DMS53 (cell line): Measurements from ENCODE around the gene NAP1L4.

ENCODE experiments used
- DNase-seq: peaks from one replicate; lab custom pipeline; 2025; lab: John Stamatoyannopoulos, UW

NAP1L4 gene

DNA sequence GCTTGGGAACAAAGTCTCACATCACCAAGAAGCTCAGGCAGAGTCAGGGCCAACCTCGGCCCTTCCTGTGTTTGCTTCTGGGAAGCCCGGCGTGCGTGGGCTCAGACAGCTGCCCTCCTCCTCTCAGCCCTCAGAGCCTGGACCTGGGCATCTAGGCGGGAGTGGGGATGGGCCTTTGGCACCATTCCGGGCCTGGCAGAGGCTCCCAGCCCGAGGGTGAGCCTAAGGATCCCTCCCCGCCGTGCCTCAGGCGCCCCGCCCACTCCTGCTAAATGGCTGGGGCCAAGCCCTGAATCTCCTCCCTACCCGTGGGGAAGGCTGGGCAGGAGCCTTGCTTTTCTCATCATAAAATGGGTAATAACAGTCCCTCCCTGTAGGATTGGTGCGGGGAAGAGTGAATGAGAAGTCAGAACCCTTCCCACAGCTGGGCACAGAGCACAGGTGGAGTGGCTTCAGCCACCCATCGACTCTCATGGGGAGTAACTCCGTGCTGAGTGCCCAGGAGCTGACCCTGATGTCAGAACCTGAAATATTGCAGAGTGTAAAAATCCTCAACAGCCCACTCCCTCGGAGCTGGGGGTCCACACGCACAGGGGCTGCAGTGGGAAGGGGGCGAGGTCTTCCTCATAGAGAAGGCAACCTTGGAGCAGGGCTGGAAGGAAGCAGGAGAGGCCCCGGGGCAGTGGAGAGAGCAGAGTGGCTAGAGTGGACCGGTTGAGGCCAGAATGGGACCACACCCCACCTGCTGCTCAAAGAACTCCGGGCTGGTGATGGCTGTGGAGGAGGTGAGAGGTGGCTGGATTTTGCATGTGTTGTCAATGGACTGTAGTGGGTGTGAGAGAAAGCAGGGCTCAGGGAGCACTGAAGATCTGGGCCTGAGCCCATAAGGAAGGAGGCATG is 87.7 kb downstream of the NAP1L4 start:
- peak; percentile 60 for DNase-seq

- DNase-seq: peak; percentile 77
Observed at GRCh38 chr11:2903672-2904011, 88.5 kb downstream of the NAP1L4 start.

GRCh38 chr11:2902784-2903671 is 89.1 kb downstream of the NAP1L4 start:
- DNase-seq: peak; percentile 77

- peak; percentile 99 for DNase-seq
Observed at GRCh38 chr11:2901854-2902783, 90.0 kb downstream of the NAP1L4 start.

DNA sequence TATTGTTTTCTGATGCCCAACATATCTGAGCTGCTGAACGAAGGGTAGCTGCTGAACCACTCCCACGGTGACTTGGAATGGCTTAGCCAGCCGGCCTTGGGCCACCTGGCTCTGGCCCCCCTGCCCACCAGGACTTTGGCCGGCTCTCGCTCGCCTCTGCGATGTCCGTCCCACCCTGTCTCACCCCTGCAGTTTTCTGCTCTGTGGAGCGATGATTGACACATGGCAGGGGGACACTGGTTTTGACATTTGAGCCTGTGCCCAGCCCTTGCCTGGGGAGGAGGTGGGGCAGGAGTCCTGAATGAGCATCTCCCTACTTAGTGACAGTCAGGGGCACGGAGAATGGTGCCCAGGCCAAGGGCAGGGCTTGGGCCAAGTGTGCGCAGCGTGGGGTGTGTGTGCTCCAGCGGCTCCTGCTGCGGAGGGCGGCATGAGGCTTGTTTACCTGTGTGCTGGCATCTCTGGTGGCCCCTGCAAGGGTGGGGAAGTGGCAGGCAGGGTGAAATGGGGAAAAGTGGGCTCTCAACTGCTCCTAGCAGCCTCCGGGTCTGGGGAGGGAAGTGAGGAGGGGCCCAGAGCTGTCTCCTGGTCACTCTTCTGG is 90.8 kb downstream of the NAP1L4 start:
- no peak for DNase-seq

GRCh38 chr11:2899080-2899783 is 92.9 kb downstream of the NAP1L4 start:
- peak; percentile 45 for DNase-seq

- DNase-seq: peak; percentile 96
Observed at GRCh38 chr11:2898366-2899079, 93.6 kb downstream of the NAP1L4 start.

DNA sequence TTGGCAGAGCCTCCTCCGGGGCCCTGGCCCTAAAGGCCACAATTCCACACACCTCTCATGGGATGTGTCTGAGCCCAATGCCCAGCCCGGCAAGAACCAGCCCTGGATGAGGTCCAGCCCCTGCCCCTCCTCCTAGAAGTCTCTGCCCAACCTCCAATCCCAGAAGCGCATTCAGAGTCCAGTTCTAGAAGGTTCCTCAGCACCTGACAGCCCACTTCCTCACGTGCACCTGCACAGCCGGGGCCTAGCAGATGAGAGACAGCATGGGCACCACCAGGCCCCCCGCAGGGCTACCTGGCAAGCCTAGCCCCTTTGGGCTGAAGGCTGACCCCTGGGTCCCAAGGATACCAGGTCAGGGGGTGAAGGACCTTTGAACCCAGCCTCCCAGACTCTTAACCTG is 95.1 kb downstream of the NAP1L4 start:
- no peak for DNase-seq

GRCh38 chr11:2896047-2896446 is 96.1 kb downstream of the NAP1L4 start:
- DNase-seq: no peak
